HG03432 (cell line): Measurements from ENCODE around the gene SEMA3A.
A peak's percentile ranks its signal among the peaks of the same experiment; 100 is the strongest.

Experiments
- ATAC-seq: cut with Tn5 transposase; IDR thresholded peaks from one replicate; pipeline ENCODE4 v1.9.1; 2021; ENCODE audit warnings: mild to moderate bottlenecking, moderate library complexity; ENCODE audit not compliant: unreplicated experiment

Gene SEMA3A

GRCh38 chr7:83941300-83941699 is 253.3 kb downstream of the SEMA3A start:
- no peak for ATAC-seq

- ATAC-seq = no peak
Measured at GRCh38 chr7:83937930-83938329, 256.7 kb downstream of the SEMA3A start.

- ATAC-seq = peak; percentile 80
Measured at GRCh38 chr7:83936056-83936708, 258.4 kb downstream of the SEMA3A start.

- ATAC-seq = no peak
Measured at GRCh38 chr7:83934118-83934734, 260.4 kb downstream of the SEMA3A start.

- ATAC-seq = peak; percentile 62
Measured at GRCh38 chr7:83931968-83932367, 262.6 kb downstream of the SEMA3A start.

GRCh38 chr7:83930262-83930661 is 264.3 kb downstream of the SEMA3A start:
- ATAC-seq = no peak

GRCh38 chr7:83925860-83926259 is 268.7 kb downstream of the SEMA3A start:
- peak; percentile 74 for ATAC-seq

GRCh38 chr7:83921941-83922607 is 272.5 kb downstream of the SEMA3A start:
- ATAC-seq = peak; percentile 35

- ATAC-seq = no peak
Measured at GRCh38 chr7:83921271-83921940, 273.2 kb downstream of the SEMA3A start.

- ATAC-seq = no peak
Measured at GRCh38 chr7:83918142-83918541, 276.4 kb downstream of the SEMA3A start.

- ATAC-seq = no peak
Measured at GRCh38 chr7:83913174-83913573, 281.4 kb downstream of the SEMA3A start.

GRCh38 chr7:83908526-83908925 is 286.1 kb downstream of the SEMA3A start:
- no peak for ATAC-seq
